PFSK-1 (cell line): Measurements from ENCODE around the gene MAML1.

Experiments
- FOXP2 ChIP-seq: optimal IDR thresholded peaks from 2 replicates; pipeline ENCODE3; 2011; ENCODE audit warnings: borderline replicate concordance, control low read depth, inconsistent platforms; ENCODE audit not compliant: insufficient read depth; ENCODE audit errors: extremely low read length, extremely low read depth
- POLR2AphosphoS5 ChIP-seq: IDR thresholded peaks from 2 replicates; pipeline ENCODE4 v1.6.1; 2012; ENCODE audit warnings: low read depth, mild to moderate bottlenecking, control low read depth, low read length, moderate library complexity
- SIN3A ChIP-seq: IDR thresholded peaks from 2 replicates; pipeline ENCODE4 v1.6.1; 2012; ENCODE audit warnings: mild to moderate bottlenecking, low read length, moderate library complexity, borderline replicate concordance; ENCODE audit not compliant: insufficient read depth
- TAF1 ChIP-seq: IDR thresholded peaks from 2 replicates; pipeline ENCODE4 v1.6.1; 2012; ENCODE audit warnings: low read length, control low read depth, borderline replicate concordance; ENCODE audit not compliant: insufficient read depth
- TF ChIP-seq, protein P1 (sequence below), 2 experiments: IDR thresholded peaks; 2 replicates each; pipeline versions ENCODE4 v1.6.1 to v1.8.0; 2011 to 2012; ENCODE audit warnings: low read depth in 2 of 2, low read length in 2 of 2, control low read depth in 1 of 2, inconsistent platforms in 1 of 2, mild to moderate bottlenecking in 1 of 2, moderate library complexity in 1 of 2; ENCODE audit not compliant: insufficient read depth in 1 of 2

Gene MAML1

DNA sequence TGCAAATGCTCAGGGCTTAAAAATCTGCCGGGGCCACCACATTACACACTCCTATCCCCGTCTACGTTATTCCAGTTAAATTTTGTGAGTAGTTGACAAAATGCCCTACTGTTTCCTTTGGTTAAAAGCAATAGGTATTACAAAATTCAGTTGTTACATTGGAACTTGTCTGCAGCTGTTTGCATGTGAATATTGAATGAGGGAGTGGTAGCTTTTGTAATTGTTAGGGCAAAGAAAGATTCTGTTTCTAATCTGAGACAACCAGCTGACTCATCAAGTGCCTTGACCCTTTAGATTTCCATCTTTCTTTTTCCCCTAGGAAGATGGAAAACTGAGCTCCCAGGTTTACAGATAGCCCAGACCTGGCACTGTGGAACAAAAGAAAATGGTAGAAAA, 30.2 kb downstream of the MAML1 start:
- no peak for TF ChIP-seq POLR2AphosphoS5
- TF ChIP-seq FOXP2 = no peak
- TF ChIP-seq TAF1 = no peak
- TF ChIP-seq SIN3A = no peak

- TF ChIP-seq TAF1 (no peak), POLR2AphosphoS5 (no peak), FOXP2 (no peak), SIN3A (no peak)
- TF ChIP-seq, protein P1, sequence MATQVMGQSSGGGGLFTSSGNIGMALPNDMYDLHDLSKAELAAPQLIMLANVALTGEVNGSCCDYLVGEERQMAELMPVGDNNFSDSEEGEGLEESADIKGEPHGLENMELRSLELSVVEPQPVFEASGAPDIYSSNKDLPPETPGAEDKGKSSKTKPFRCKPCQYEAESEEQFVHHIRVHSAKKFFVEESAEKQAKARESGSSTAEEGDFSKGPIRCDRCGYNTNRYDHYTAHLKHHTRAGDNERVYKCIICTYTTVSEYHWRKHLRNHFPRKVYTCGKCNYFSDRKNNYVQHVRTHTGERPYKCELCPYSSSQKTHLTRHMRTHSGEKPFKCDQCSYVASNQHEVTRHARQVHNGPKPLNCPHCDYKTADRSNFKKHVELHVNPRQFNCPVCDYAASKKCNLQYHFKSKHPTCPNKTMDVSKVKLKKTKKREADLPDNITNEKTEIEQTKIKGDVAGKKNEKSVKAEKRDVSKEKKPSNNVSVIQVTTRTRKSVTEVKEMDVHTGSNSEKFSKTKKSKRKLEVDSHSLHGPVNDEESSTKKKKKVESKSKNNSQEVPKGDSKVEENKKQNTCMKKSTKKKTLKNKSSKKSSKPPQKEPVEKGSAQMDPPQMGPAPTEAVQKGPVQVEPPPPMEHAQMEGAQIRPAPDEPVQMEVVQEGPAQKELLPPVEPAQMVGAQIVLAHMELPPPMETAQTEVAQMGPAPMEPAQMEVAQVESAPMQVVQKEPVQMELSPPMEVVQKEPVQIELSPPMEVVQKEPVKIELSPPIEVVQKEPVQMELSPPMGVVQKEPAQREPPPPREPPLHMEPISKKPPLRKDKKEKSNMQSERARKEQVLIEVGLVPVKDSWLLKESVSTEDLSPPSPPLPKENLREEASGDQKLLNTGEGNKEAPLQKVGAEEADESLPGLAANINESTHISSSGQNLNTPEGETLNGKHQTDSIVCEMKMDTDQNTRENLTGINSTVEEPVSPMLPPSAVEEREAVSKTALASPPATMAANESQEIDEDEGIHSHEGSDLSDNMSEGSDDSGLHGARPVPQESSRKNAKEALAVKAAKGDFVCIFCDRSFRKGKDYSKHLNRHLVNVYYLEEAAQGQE (IDR thresholded peaks at IDR 0.05; ENCODE audit: insufficient read depth in 1 of 2, low read depth in 2 of 2, low read length in 2 of 2) = no peak
These were observed 30.8 kb downstream of the MAML1 start for GRCh38 chr5:179763215-179763945.

DNA sequence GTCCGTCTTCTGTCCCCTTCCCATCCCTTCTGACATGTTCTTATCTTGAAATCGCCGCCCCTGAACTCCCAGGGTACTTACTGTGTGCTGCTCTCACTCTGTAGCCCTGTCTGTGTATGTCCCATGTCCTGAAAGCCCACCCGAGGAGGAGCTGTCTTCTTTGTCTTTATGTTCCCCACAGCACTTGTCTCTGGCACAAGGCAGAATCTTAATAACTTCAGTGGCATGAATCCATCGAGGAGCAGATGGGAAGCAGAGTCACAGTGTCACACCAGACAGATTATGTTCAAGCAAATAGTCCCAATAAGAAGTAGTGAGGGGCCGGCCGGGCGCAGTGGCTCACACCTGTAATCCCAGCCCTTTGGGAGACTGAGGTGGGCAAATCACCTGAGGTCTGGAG, 31.4 kb downstream of the MAML1 start:
- TF ChIP-seq SIN3A (no peak), FOXP2 (no peak), POLR2AphosphoS5 (no peak), TAF1 (no peak)
- TF ChIP-seq, protein P1 (IDR thresholded peaks at IDR 0.05; ENCODE audit: insufficient read depth in 1 of 2, low read depth in 2 of 2, low read length in 2 of 2) = no peak

DNA sequence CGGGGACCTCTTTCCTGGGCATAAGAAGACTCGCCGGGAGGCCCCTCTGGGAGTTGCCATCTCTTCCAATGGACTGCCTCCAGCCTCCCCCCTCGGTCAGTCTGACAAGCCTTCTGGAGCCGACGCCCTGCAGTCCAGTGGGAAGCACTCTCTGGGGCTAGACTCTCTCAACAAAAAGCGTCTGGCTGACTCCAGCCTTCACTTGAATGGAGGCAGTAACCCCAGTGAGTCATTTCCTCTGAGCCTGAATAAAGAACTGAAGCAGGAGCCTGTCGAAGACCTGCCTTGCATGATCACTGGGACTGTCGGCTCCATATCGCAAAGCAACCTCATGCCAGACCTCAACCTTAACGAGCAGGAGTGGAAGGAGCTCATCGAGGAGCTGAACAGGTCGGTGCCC, 32.8 kb downstream of the MAML1 start:
- TF ChIP-seq SIN3A (no peak), FOXP2 (peak; percentile 21), POLR2AphosphoS5 (0 out of 2 replicates have a peak, but pooled peaks have one; percentile 20), TAF1 (no peak)
- TF ChIP-seq, protein P1 (IDR thresholded peaks at IDR 0.05; ENCODE audit: insufficient read depth in 1 of 2, low read depth in 2 of 2, low read length in 2 of 2) = no peak

DNA sequence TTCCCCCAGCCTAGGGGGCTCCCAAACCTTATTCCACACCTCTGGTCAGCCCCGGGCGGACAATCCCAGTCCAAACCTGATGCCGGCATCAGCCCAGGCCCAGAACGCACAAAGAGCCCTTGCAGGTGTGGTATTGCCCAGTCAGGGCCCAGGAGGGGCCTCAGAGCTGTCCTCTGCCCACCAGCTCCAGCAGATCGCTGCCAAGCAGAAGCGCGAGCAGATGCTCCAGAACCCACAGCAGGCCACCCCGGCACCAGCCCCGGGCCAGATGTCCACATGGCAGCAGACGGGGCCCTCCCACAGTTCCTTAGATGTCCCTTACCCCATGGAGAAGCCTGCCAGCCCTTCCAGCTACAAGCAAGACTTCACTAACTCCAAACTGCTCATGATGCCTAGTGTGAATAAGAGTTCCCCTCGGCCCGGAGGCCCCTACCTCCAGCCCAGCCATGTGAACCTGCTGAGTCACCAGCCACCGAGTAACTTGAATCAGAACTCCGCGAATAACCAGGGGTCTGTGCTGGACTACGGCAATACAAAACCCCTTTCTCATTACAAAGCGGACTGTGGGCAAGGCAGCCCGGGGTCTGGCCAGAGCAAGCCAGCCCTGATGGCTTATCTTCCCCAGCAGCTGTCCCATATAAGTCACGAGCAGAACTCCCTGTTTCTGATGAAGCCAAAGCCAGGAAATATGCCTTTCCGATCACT, 33.6 kb downstream of the MAML1 start:
- TF ChIP-seq SIN3A (no peak), FOXP2 (no peak), POLR2AphosphoS5 (no peak), TAF1 (no peak)
- TF ChIP-seq, protein P1 (IDR thresholded peaks at IDR 0.05; ENCODE audit: insufficient read depth in 1 of 2, low read depth in 2 of 2, low read length in 2 of 2) = no peak
